HCT116 (cell line): ENCODE data around the gene PDLIM3. TPM values are rescaled to one million over a fixed set of nuclear protein-coding genes. Genes with fewer than 3 reads are reported as not detected.

Source experiments
- ATAC-seq: fragments of 200-7000 bp; cut with Tn5 transposase; 2 replicates; pipeline ENCODE4 v1.9.1; 2020; ENCODE audit warnings: mild to moderate bottlenecking, moderate library complexity
- BruUV-seq: library from RNA; stranded (reverse); fragments of 400-500 nt; replicated peaks from 2 replicates; lab custom pipeline; 2021; lab: Mats Ljungman, UMichigan
- CTCF ChIA-PET: fragments of 300-600 bp; sonication (Branson Sonifier 250); formaldehyde crosslinking; loops from one replicate; lab custom pipeline; 2021; ENCODE audit warnings: antibody characterized with exemption; lab: Charles Lee
- POLR2A ChIA-PET: fragments of 300-600, 350-600 bp; sonication (Branson Sonifier 250); formaldehyde crosslinking; loops from one replicate; lab custom pipeline; 2021; ENCODE audit warnings: antibody characterized with exemption; lab: Charles Lee
- RAD21 ChIA-PET, 2 experiments: fragments of 300-600 bp; sonication (Branson Sonifier 250); formaldehyde crosslinking; loops; one replicate each; lab custom pipeline; 2023; ENCODE audit warnings: low total read pairs in 2 of 2; ENCODE audit not compliant: uncharacterized antibody in 2 of 2, unreplicated experiment in 2 of 2, low non-redundant PET in 1 of 2; lab: Charles Lee
- DNase-seq: peaks from one replicate; pipeline ENCODE4 v3.0.0-alpha.2; 2010; ENCODE audit warnings: low read depth, low spot score
- H2AFZ ChIP-seq: fragments of 200-600 bp; shearing (Covaris generic), sonication (generic); 2 replicates; pipeline ENCODE4 v1.6.1; 2017; ENCODE audit warnings: low read depth, mixed run types, mixed read lengths, antibody characterized with exemption, low read length; ENCODE audit not compliant: poor library complexity, severe bottlenecking
- H3K27ac ChIP-seq: 2 replicates; pipeline ENCODE4 v1.5.1; 2012; ENCODE audit warnings: low read depth, low read length
- H3K27me3 ChIP-seq: fragments of 200-600 bp; sonication (generic); 2 replicates; pipeline ENCODE4 v1.6.1; 2016; ENCODE audit warnings: mixed run types, low read length, mixed read lengths; ENCODE audit not compliant: insufficient read depth
- H3K36me3 ChIP-seq, 2 experiments: fragments of 200-500 bp in 1 of 2; fragments of 200-600 bp in 1 of 2; sonication (Bioruptor generic) in 1 of 2; sonication (generic) in 1 of 2; 2 replicates each; pipeline versions ENCODE4 v1.5.1 to v1.6.1; 2014 to 2016; ENCODE audit warnings: low read length in 2 of 2, inconsistent platforms in 1 of 2, mixed read lengths in 1 of 2, mixed run types in 1 of 2; ENCODE audit not compliant: insufficient read depth in 2 of 2, control insufficient read depth in 1 of 2
- H3K4me1 ChIP-seq, 2 experiments: fragments of 200-600 bp in 1 of 2; sonication (generic) in 1 of 2; 2 replicates each; pipeline versions ENCODE4 v1.5.1 to v1.6.1; 2012 to 2017; ENCODE audit warnings: low read length in 2 of 2, inconsistent platforms in 1 of 2, mild to moderate bottlenecking in 1 of 2, mixed read lengths in 1 of 2, mixed run types in 1 of 2, moderate library complexity in 1 of 2; ENCODE audit not compliant: insufficient read depth in 2 of 2, control insufficient read depth in 1 of 2
- H3K4me2 ChIP-seq: fragments of 200-600 bp; sonication (generic); 2 replicates; pipeline ENCODE4 v1.6.1; 2017; ENCODE audit warnings: mixed run types, low read length, mixed read lengths
- H3K4me3 ChIP-seq, 2 experiments: fragments of 200-600 bp in 1 of 2; sonication (generic) in 1 of 2; replicated peaks in 1 of 2; 2 replicates each; pipeline ENCODE4 v1.5.1; 2011 to 2016; ENCODE audit warnings: low read length in 2 of 2, control low read depth in 1 of 2, low read depth in 1 of 2, mild to moderate bottlenecking in 1 of 2, mixed read lengths in 1 of 2, mixed run types in 1 of 2
- H3K79me2 ChIP-seq: fragments of 200-600 bp; sonication (generic); 2 replicates; pipeline ENCODE4 v1.6.1; 2017; ENCODE audit warnings: mild to moderate bottlenecking, mixed run types, low read length, moderate library complexity, mixed read lengths; ENCODE audit not compliant: insufficient read depth
- H3K9ac ChIP-seq: fragments of 200-600 bp; sonication (generic); 2 replicates; pipeline ENCODE4 v1.6.1; 2016; ENCODE audit warnings: low read length, mixed read lengths
- H3K9me2 ChIP-seq: fragments of 200-600 bp; sonication (generic), shearing (Covaris generic); 2 replicates; pipeline ENCODE4 v1.6.1; 2017; ENCODE audit warnings: mixed run types, mild to moderate bottlenecking, moderate library complexity; ENCODE audit not compliant: insufficient read depth
- H3K9me3 ChIP-seq, 2 experiments: fragments of 200-500 bp in 1 of 2; fragments of 200-600 bp in 1 of 2; sonication (Bioruptor generic) in 1 of 2; sonication (generic) in 1 of 2; 2 replicates each; pipeline ENCODE4 v1.6.1; 2014 to 2017; ENCODE audit warnings: low read length in 2 of 2, mixed read lengths in 2 of 2, inconsistent platforms in 1 of 2, low read depth in 1 of 2, mild to moderate bottlenecking in 1 of 2, mixed run types in 1 of 2, moderate library complexity in 1 of 2; ENCODE audit not compliant: control insufficient read depth in 1 of 2, insufficient read depth in 1 of 2
- H4K20me1 ChIP-seq: fragments of 200-600 bp; sonication (generic), shearing (Covaris generic); 2 replicates; pipeline ENCODE4 v1.6.1; 2017; ENCODE audit warnings: mixed run types, mild to moderate bottlenecking, moderate library complexity; ENCODE audit not compliant: insufficient read depth
- CEBPB ChIP-seq: IDR thresholded peaks from 2 replicates; pipeline ENCODE4 v1.6.1; 2012; ENCODE audit warnings: low read depth
- EZH2 ChIP-seq: fragments of 200-600 bp; sonication (generic); IDR thresholded peaks from 2 replicates; pipeline ENCODE4 v1.6.1; 2017; ENCODE audit warnings: antibody characterized with exemption, mixed run types
- JUND ChIP-seq: IDR thresholded peaks from 2 replicates; pipeline ENCODE4 v1.6.1; 2012
- POLR2A ChIP-seq: IDR thresholded peaks from 2 replicates; pipeline ENCODE4 v1.7.0; 2011; ENCODE audit warnings: borderline replicate concordance; ENCODE audit not compliant: insufficient read depth, insufficient read length; ENCODE audit errors: extremely low read depth
- POLR2AphosphoS5 ChIP-seq: IDR thresholded peaks from 2 replicates; pipeline ENCODE4 v1.6.1; 2011; ENCODE audit warnings: mild to moderate bottlenecking, low read depth, low read length, moderate library complexity
- REST ChIP-seq: IDR thresholded peaks from 2 replicates; pipeline ENCODE4 v1.6.1; 2012; ENCODE audit warnings: low read depth
- SRF ChIP-seq: IDR thresholded peaks from 2 replicates; pipeline ENCODE4 v1.6.1; 2012; ENCODE audit warnings: low read depth
- TCF7L2 ChIP-seq: IDR thresholded peaks from 2 replicates; pipeline ENCODE4 v1.7.0; 2011; ENCODE audit warnings: borderline replicate concordance, inconsistent platforms; ENCODE audit not compliant: insufficient read depth, insufficient read length; ENCODE audit errors: extremely low read depth
- ZNF274 ChIP-seq: fragments of 200-500 bp; sonication (Bioruptor generic); IDR thresholded peaks from 2 replicates; pipeline ENCODE4 v1.6.1; 2014; ENCODE audit warnings: mild to moderate bottlenecking, low read depth, low read length, inconsistent platforms
- intact Hi-C: fragments of 100-400 bp; cut with micrococcal nuclease; formaldehyde crosslinking; loops from 2 replicates; pipeline ENCODE4 v1.10.0; 2022
- total RNA-seq: library from RNA; stranded (reverse); gene quantifications from one replicate; pipeline ENCODE4 v1.2.1, GENCODE V29; 2021; ENCODE audit not compliant: unreplicated experiment
- TF ChIP-seq, protein P1 (sequence below), 3 experiments: fragments of 200-600 bp in 1 of 3; sonication (generic) in 1 of 3; IDR thresholded peaks in 2 of 3; conservative IDR thresholded peaks in 1 of 3; 2 replicates each; pipeline ENCODE4 v1.5.1; 2012 to 2017; ENCODE audit warnings: low read depth in 2 of 3, low read length in 2 of 3, antibody characterized with exemption in 1 of 3, borderline replicate concordance in 1 of 3, control low read depth in 1 of 3, mild to moderate bottlenecking in 1 of 3, mixed read lengths in 1 of 3, mixed run types in 1 of 3, moderate library complexity in 1 of 3; ENCODE audit not compliant: insufficient read depth in 1 of 3
- TF ChIP-seq, protein P2 (sequence below): IDR thresholded peaks from 2 replicates; pipeline ENCODE4 v1.6.1; 2012
- TF ChIP-seq, protein P3 (sequence below): IDR thresholded peaks from 2 replicates; pipeline ENCODE4 v1.6.1; 2012

PDLIM3 gene
- total RNA-seq, 1 experiment from 2014 or later: 11.5 TPM

GRCh38 chr4:185564349-185564748 is 29.0 kb upstream of the PDLIM3 start (continued):
- TF ChIP-seq SRF: no peak

DNA sequence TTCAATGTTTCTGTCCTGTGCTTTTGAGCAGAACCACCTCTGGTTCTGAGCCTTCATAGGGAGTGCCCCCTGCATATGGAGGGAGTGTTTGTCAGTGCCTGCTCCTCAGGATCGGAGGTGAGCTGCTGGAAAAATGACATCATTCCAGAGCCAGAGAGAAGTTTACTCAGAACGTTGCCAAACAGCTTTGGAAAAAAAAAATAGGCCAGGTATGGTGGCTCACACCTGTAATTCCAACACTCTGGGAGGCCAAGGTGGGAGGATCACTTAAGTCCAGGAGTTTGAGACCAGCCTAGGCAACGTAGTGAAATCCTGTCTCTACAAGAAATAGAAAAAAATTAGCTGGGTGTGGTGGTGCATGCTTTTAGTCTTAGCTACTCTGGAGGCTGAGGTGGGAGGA is 27.2 kb upstream of the PDLIM3 start:
- no peak overlapping the region for H3K27ac ChIP-seq
- H3K79me2 ChIP-seq: no peaks in the 10 kb centered on the region
- no peak overlapping the region for H3K9ac ChIP-seq
- H3K9me2 ChIP-seq: no peaks in the 10 kb centered on the region
- DNase-seq (no peak), ATAC-seq (no peak)
- CTCF ChIA-PET: no interaction called here
- H3K4me2 ChIP-seq: no peak overlapping the region
- intact Hi-C loops: no loop called here
- POLR2A ChIA-PET: interaction anchor here (0.9 kb wide), 1 partner anchor 11 kb away, joined by 3 read pairs; no protein-coding TSS in a partner anchor
- RAD21 ChIA-PET: no interaction called here
- no peaks in the 10 kb centered on the region for H3K27me3 ChIP-seq
- H4K20me1 ChIP-seq: no peaks in the 10 kb centered on the region
- H3K4me3 ChIP-seq: no peak overlapping the region
- no TSS peak for BruUV-seq
- H2AFZ ChIP-seq: no peak overlapping the region
- no peaks in the 10 kb centered on the region for H3K36me3 ChIP-seq
- H3K4me1 ChIP-seq: peaks cover 11 to 16% of the 10 kb centered on the region in 2 experiments
- TF ChIP-seq ZNF274: no peak
- TF ChIP-seq, protein P1, sequence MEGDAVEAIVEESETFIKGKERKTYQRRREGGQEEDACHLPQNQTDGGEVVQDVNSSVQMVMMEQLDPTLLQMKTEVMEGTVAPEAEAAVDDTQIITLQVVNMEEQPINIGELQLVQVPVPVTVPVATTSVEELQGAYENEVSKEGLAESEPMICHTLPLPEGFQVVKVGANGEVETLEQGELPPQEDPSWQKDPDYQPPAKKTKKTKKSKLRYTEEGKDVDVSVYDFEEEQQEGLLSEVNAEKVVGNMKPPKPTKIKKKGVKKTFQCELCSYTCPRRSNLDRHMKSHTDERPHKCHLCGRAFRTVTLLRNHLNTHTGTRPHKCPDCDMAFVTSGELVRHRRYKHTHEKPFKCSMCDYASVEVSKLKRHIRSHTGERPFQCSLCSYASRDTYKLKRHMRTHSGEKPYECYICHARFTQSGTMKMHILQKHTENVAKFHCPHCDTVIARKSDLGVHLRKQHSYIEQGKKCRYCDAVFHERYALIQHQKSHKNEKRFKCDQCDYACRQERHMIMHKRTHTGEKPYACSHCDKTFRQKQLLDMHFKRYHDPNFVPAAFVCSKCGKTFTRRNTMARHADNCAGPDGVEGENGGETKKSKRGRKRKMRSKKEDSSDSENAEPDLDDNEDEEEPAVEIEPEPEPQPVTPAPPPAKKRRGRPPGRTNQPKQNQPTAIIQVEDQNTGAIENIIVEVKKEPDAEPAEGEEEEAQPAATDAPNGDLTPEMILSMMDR (IDR thresholded peaks at IDR 0.05 in 2 of 3, conservative IDR thresholded peaks at IDR 0.05 in 1 of 3; ENCODE audit: borderline replicate concordance in 1 of 3, insufficient read depth in 1 of 3, low read depth in 2 of 3, low read length in 2 of 3): no peak
- TF ChIP-seq SRF: no peak
- no peak for TF ChIP-seq REST
- no peak for TF ChIP-seq TCF7L2
- no peak for TF ChIP-seq EZH2
- TF ChIP-seq, protein P2, sequence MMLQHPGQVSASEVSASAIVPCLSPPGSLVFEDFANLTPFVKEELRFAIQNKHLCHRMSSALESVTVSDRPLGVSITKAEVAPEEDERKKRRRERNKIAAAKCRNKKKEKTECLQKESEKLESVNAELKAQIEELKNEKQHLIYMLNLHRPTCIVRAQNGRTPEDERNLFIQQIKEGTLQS: no peak
- TF ChIP-seq JUND: no peak
- TF ChIP-seq POLR2A: no peak
- TF ChIP-seq CEBPB: no peak
- TF ChIP-seq POLR2AphosphoS5: no peak
- TF ChIP-seq, protein P3, sequence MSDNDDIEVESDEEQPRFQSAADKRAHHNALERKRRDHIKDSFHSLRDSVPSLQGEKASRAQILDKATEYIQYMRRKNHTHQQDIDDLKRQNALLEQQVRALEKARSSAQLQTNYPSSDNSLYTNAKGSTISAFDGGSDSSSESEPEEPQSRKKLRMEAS: no peak
- H3K9me3 ChIP-seq: no peaks in the 10 kb centered on the region
